ENCODE measurements around the gene MTMR2. TPM values are rescaled to one million over a fixed set of nuclear protein-coding genes. Genes with fewer than 3 reads are reported as not detected.

MTMR2 gene
- polyA plus RNA-seq, 6 donors from 2014 or later, result 6.9 to 11.9 (median 10.6) TPM

- peak overlapping the region in 1 of 6 donors; percentile 1 for H3K27ac Mint-ChIP-seq
- ATAC-seq (ENCODE audit: low read depth in 2 of 2) (no peak), DNase-seq (no peak)
- no peaks in the 10 kb centered on the region for H3K9me3 Mint-ChIP-seq
- H3K27me3 Mint-ChIP-seq, result no peaks in the 10 kb centered on the region
- peaks cover 0 to 12% of the 10 kb centered on the region in 2 donors for H3K36me3 Mint-ChIP-seq
- H3K4me3 Mint-ChIP-seq, result no peak overlapping the region
- H3K4me1 Mint-ChIP-seq, result peaks cover 2 to 20% (median 6%) of the 10 kb centered on the region in 3 donors
These were observed 9.9 kb downstream of the MTMR2 start for GRCh38 chr11:95913830-95914615.

DNA sequence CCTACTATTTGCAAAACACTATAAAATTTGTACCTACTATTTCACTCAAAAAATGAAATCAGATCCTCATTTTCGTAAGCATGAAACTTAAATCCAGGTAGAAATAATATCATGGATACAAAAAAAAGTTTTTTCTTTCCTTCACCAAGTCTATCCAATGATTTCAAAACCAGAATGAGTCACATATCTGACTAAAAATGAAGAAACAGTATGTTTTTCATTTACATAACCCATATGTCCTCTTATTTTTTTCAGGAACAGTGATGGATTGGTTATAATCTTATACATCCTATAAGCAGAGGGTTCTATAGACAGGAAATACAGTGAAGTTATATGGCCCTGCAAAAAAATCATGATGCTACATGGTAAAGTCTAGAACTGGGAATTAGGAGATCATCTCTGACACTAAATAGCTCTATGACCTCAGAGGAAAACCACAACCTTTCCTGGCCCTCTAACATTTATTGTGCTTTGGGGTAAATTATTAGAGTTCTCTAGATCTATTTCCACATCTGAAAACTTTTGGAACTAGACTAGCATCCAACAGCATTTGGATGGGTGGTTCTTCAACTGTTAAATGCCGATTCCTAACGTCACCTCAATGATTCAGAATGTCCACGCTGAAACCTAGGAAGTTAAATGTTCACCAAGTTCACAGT lies 10.9 kb downstream of the MTMR2 start:
- no peak overlapping the region for H3K27ac Mint-ChIP-seq

DNA sequence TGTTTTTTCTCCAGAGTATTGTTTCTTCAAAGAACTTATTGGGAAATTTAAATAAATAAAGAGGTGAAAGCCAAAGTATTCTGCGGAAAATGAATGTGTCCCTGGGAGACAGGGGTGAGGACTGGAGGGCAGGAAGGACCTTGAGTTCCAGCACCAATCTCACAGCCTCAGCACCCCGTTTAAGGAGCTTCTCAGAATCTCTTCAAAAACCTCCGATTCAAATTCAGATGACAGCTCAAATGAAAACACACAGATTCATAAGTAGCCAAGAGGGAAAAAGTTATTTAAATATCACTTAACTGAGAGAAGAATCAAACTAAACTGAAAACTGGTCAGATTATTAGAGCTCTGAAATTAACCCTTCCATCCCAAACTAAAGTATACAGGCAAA lies 12.5 kb downstream of the MTMR2 start:
- ATAC-seq (ENCODE audit: low read depth in 2 of 2) (no peak), DNase-seq (no peak)
- Mint-ChIP-seq H3K9me3 (no peaks in the 10 kb centered on the region), H3K4me1 (peaks cover 16 to 34% (median 17%) of the 10 kb centered on the region in 3 donors), H3K4me3 (no peak overlapping the region), H3K36me3 (peaks cover 0 to 12% of the 10 kb centered on the region in 2 donors), H3K27ac (no peak overlapping the region), H3K27me3 (no peaks in the 10 kb centered on the region)

More for the DNA sequence above, 10.9 kb downstream of the MTMR2 start:
- no peak for ATAC-seq (ENCODE audit: low read depth in 2 of 2)
- Mint-ChIP-seq H3K27me3 (no peaks in the 10 kb centered on the region), H3K36me3 (peaks cover 0 to 12% of the 10 kb centered on the region in 2 donors), H3K4me1 (peaks cover 3 to 25% (median 11%) of the 10 kb centered on the region in 3 donors), H3K9me3 (no peaks in the 10 kb centered on the region), H3K4me3 (no peak overlapping the region)
- no peak for DNase-seq

GRCh38 chr11:95910638-95911368 lies 13.1 kb downstream of the MTMR2 start:
- Mint-ChIP-seq H3K27me3 (no peaks in the 10 kb centered on the region), H3K36me3 (peaks cover 0 to 12% of the 10 kb centered on the region in 2 donors), H3K4me1 (peaks cover 16 to 30% (median 20%) of the 10 kb centered on the region in 3 donors), H3K27ac (peak overlapping the region in 1 of 6 donors; percentile 47), H3K9me3 (no peaks in the 10 kb centered on the region), H3K4me3 (no peak overlapping the region)
- DNase-seq (no peak), ATAC-seq (ENCODE audit: low read depth in 2 of 2) (no peak)

- H3K4me3 Mint-ChIP-seq, result no peak overlapping the region
- no peaks in the 10 kb centered on the region for H3K27me3 Mint-ChIP-seq
- peaks cover 15 to 29% (median 20%) of the 10 kb centered on the region in 3 donors for H3K4me1 Mint-ChIP-seq
- H3K9me3 Mint-ChIP-seq, result no peaks in the 10 kb centered on the region
- ATAC-seq (ENCODE audit: low read depth in 2 of 2) (no peak), DNase-seq (no peak)
- H3K27ac Mint-ChIP-seq, result no peak overlapping the region
- peaks cover 0 to 12% of the 10 kb centered on the region in 2 donors for H3K36me3 Mint-ChIP-seq
These were observed 15.1 kb downstream of the MTMR2 start for GRCh38 chr11:95908826-95909225.

DNA sequence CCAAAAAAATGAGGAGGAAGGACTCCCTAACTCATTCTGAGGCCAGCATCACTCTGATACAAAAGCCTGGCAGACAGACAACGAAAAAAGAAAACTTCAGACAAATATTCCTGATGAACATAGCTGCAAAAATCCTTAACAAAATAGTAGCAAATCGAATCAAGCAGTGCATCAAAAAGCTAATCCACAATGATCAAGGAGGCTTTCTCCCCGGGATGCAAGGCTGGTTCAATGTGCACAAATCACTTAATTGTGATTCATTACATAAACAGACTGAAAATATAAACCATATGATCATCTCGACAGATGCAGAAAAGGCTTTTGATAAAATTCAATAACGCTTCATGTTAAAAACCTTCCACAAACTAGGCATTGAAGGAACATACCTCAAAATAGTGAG lies 16.4 kb downstream of the MTMR2 start:
- Mint-ChIP-seq H3K4me1 (peaks cover 13 to 29% (median 15%) of the 10 kb centered on the region in 3 donors), H3K4me3 (no peak overlapping the region)
- ATAC-seq (ENCODE audit: low read depth in 2 of 2), result no peak

GRCh38 chr11:95904009-95904650 lies 19.8 kb downstream of the MTMR2 start:
- Mint-ChIP-seq H3K4me3 (no peak overlapping the region), H3K4me1 (peaks cover 13 to 22% (median 15%) of the 10 kb centered on the region in 3 donors), H3K36me3 (no peaks in the 10 kb centered on the region), H3K9me3 (no peaks in the 10 kb centered on the region), H3K27me3 (no peaks in the 10 kb centered on the region), H3K27ac (no peak overlapping the region)
- DNase-seq (no peak), ATAC-seq (ENCODE audit: low read depth in 2 of 2) (no peak)

More for the DNA sequence above, 16.4 kb downstream of the MTMR2 start:
- Mint-ChIP-seq H3K9me3 (no peaks in the 10 kb centered on the region), H3K36me3 (peaks cover 0 to 6% of the 10 kb centered on the region in 2 donors), H3K27me3 (no peaks in the 10 kb centered on the region), H3K27ac (no peak overlapping the region)
- DNase-seq, result no peak

DNA sequence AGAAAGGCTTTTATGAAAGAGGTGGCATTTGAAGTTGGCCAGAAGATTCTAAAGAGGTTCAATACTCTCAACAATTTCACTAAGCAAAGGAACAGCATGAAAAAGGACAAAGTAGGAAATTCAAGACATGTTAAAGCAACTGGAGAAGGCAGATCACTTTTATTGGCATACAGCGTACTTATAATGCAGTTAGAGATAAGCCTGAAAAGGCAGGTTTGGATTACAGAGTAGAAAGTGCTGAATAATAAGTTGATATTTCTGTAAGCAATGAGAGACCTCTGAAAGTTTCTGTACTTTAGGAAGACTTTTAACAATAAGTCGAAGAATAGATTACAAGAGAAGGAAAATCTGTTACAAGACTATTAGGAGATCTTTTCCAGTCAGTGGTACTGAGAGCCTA lies 25.1 kb downstream of the MTMR2 start:
- Mint-ChIP-seq H3K9me3 (no peaks in the 10 kb centered on the region), H3K4me1 (peaks cover 4 to 9% (median 4%) of the 10 kb centered on the region in 3 donors), H3K4me3 (no peak overlapping the region), H3K27ac (no peak overlapping the region), H3K36me3 (no peaks in the 10 kb centered on the region), H3K27me3 (no peaks in the 10 kb centered on the region)
- ATAC-seq (ENCODE audit: low read depth in 2 of 2) (no peak), DNase-seq (no peak)

DNA sequence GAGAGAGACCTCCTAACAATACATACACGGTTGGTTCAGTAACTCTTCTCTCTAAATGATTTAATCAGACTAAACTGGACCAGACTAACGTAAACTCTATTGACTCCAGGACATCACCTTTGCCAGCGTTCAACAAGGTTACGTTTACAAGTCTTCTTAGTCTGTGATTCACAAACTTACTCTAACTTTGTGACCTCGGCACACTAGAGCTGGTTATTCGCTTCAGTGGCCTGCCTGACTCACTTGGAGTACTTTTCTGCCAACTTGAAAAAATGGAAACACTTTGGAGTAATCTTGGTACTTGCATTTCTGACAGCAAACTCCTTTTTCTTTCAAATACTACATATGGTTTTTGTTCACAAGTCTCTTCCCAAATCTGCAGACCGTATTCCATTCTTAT lies 26.2 kb downstream of the MTMR2 start:
- peaks cover 4 to 9% (median 4%) of the 10 kb centered on the region in 3 donors for H3K4me1 Mint-ChIP-seq
- H3K36me3 Mint-ChIP-seq, result no peaks in the 10 kb centered on the region
- H3K27ac Mint-ChIP-seq, result no peak overlapping the region
- DNase-seq, result no peak
- no peak for ATAC-seq (ENCODE audit: low read depth in 2 of 2)
- H3K27me3 Mint-ChIP-seq, result no peaks in the 10 kb centered on the region
- H3K4me3 Mint-ChIP-seq, result no peak overlapping the region
- H3K9me3 Mint-ChIP-seq, result no peaks in the 10 kb centered on the region

GRCh38 chr11:95895815-95896214 lies 28.1 kb downstream of the MTMR2 start:
- Mint-ChIP-seq H3K4me1 (peaks cover 4 to 9% (median 4%) of the 10 kb centered on the region in 3 donors), H3K36me3 (no peaks in the 10 kb centered on the region), H3K27ac (no peak overlapping the region), H3K4me3 (no peak overlapping the region), H3K9me3 (no peaks in the 10 kb centered on the region), H3K27me3 (no peaks in the 10 kb centered on the region)
- ATAC-seq (ENCODE audit: low read depth in 2 of 2) (no peak), DNase-seq (no peak)

DNA sequence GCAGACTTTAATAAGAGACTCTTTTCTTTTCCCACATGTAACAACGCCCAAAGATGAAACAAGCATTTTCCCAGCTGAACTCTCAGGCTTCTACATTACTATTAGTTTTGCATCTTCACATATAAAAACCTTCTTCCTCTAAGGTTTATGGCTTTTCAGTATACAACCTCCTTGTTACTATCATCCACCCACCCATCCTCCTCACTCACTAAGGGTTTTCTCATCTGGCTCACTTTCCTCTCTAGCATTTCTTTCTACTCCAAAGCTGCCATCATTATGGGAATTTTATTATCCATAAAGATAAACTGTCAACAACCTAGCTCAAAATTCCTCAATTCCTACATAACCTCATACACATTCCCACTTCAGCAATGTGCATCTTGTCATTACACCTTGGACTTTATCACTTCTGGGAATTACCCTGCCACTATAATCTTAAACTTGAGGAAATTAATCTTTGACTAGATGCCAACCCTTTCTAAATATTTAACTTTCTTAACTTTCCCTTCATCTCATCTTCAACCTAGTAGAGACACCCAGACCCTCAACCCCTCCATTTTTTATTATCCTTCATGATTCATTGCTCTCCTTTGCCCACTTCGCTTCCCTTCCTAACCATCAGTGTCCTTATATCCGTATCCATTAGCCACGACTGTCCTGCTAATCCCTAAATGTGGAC lies 30.9 kb downstream of the MTMR2 start:
- no peaks in the 10 kb centered on the region for H3K36me3 Mint-ChIP-seq
- ATAC-seq (ENCODE audit: low read depth in 2 of 2), result no peak
- H3K27ac Mint-ChIP-seq, result no peak overlapping the region
- no peaks in the 10 kb centered on the region for H3K9me3 Mint-ChIP-seq
- no peak for DNase-seq
- H3K4me3 Mint-ChIP-seq, result no peak overlapping the region
- no peaks in the 10 kb centered on the region for H3K27me3 Mint-ChIP-seq
- peaks cover 4 to 9% (median 8%) of the 10 kb centered on the region in 3 donors for H3K4me1 Mint-ChIP-seq

GRCh38 chr11:95892492-95892891 lies 31.4 kb downstream of the MTMR2 start:
- ATAC-seq (ENCODE audit: low read depth in 2 of 2) (no peak), DNase-seq (no peak)
- H3K27me3 Mint-ChIP-seq, result no peaks in the 10 kb centered on the region
- no peak overlapping the region for H3K27ac Mint-ChIP-seq
- H3K36me3 Mint-ChIP-seq, result peaks cover 0 to 3% of the 10 kb centered on the region in 2 donors
- H3K4me1 Mint-ChIP-seq, result peaks cover 4 to 9% (median 8%) of the 10 kb centered on the region in 3 donors
- H3K4me3 Mint-ChIP-seq, result no peak overlapping the region
- no peaks in the 10 kb centered on the region for H3K9me3 Mint-ChIP-seq
